HG03520 (cell line): ENCODE measurements around the gene YWHAQ.
"Not testable (repeated sequence)": the region's sequence is repeated elsewhere in the genome, so short reads cannot be mapped to it uniquely, and the experiment has no call there.

ENCODE experiments used
- ATAC-seq: cut with Tn5 transposase; IDR thresholded peaks from one replicate; pipeline ENCODE4 v1.9.1; 2021; ENCODE audit warnings: mild to moderate bottlenecking, moderate library complexity; ENCODE audit not compliant: unreplicated experiment

Gene YWHAQ

DNA sequence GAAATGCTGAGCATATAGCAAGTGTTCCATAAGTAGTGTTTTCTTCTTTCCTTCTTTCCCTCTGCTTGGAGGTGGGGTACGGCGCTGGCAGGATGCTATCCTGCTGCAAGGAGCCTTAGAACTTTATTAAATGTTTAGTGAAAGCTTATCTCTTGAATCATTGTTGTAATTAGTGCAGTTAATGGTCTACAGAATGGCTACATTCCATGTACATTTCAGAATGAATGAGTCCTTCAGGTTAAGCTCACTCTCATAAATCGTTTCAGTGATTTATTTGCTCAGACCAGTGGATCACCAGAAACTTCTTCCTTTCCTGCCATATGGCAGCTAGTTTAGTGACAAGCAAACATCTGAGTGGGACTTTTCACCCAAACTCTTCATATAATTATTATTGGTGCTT, 3.3 kb upstream of the YWHAQ start:
- no peak for ATAC-seq

DNA sequence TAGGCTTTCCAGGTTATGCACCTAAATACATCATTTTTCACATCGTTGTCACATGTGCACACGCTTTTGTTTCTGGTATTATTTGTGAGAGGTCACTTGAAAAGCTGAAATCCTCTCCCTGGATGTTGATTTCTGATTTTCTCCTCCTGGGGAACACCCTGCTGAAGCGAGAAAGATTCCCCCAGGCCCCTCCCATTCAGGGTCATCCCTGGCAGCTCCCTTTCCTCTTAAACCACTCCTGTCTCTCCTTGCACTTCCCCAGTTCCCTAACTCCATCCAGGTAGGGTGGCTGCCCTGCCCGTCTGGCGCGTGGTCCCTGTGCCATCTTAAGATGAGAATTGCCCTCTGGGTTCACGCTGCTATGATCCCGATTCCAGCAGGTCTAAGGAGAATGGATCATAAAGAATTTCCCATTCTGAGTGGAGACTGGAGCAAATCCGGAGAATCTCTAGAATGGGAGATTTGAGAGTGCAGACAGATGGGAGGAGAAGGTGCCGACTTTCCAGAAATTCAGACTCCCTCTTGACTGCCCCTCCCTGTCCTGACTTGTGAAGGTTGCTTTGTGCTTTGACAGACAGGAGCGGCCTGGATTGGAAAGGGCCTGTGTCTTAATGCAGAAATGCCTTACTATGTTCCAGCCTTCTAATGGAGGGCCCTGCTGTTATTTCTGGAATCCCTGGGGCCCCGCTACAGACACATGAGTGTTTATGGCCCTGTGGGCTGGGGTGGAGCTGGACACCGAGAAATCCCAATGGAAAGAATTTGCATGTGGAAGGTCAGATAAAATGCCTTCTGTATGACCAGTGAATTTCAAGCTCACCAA, 1.3 kb upstream of the YWHAQ start:
- ATAC-seq: no peak

DNA sequence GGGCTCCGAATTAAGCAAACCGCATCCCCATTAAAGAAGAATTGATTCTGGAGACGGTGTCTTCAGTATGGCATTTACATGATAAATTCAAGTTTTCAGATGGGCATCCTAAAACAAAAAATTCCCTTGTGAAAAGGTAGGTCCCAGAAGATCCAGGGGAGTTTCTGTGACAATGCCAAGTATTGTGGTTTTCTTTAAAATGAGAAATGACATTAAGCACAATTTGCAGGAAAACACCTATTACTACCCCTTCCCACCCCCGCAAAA, 689 bp upstream of the YWHAQ start:
- ATAC-seq: no peak

GRCh38 chr2:9630117-9630735, 571 bp downstream of the YWHAQ start:
- peak; percentile 35 for ATAC-seq

- ATAC-seq: no peak
Observed at GRCh38 chr2:9629222-9630116, 1.3 kb downstream of the YWHAQ start.

- no peak for ATAC-seq
Observed at GRCh38 chr2:9627310-9627709, 3.5 kb downstream of the YWHAQ start.

DNA sequence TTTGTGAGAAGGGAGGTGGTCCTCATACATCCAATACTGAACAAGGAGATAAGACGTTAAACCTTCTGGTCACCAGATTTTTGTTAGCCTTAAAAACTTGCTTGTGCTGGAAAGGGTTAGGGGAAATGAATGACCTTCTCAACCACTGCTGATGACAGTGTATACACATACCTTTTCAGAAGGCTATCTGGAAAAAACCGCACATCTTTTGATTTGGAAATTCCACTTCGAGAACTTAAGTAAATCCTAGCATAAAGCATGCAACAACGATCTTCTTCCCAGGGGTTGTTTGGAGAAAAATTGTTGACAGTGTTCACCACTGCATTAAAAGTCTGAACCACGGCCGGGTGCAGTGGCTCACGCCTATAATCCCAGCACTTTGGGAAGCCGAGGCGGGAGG, 7.6 kb downstream of the YWHAQ start:
- ATAC-seq: no peak

GRCh38 chr2:9621655-9622054, 9.1 kb downstream of the YWHAQ start:
- ATAC-seq: not testable (repeated sequence)

- ATAC-seq: no peak
Observed at GRCh38 chr2:9618410-9618809, 12.4 kb downstream of the YWHAQ start.

DNA sequence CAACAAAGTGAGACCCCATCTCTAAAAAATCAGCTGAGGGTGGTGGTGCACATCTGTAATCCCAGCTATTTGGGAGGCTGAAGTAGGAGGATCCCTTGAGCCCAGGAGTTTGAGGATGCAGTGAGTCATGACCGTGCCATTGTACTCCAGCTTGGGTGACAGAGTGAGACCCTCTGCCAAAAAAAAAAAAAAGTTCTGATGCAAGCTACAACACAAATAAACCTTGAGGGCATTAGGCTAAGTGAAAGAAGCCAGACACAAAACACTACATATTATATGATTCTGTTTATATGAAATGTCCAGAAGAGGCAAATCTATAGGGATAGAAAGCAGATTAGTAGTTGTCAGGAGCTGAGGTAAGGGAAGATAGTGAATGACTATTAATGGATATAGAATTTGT, 13.0 kb downstream of the YWHAQ start:
- no peak for ATAC-seq

DNA sequence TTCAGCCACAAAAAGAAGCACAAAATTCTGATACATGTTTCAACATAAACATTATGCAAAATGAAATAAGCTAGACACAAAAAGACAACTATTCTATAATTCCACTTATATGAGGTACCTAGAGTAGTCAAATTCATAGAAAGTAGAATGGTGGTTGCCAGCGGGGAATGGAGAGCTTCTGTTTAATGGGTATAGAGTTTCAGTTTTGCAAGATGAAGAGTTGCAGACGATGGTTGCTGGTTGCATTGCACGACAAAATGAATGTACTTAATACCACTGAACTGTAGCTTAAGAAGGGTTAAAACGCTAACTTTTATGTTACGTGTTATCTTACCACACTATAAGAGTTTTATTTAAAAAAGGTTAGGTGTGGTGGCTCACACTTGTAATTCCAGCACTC, 13.5 kb downstream of the YWHAQ start:
- no peak for ATAC-seq

DNA sequence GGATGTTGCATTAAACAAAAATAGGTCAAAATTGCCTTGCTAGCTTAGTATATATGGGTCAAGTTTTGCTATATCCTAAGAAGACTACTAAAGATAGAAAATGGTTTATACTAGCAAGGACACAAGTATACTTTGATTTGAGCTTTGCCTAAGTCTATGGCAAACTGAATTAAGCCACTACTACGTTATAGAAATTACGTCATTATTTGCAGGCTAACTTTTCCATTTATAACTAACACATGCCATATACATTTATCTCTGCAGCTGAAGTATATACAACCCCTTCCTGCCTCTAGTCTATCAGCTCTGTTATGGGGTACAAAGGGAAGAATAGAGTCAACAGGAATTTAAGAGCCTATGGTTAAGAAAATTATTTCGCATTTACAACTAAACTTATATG, 16.2 kb downstream of the YWHAQ start:
- no peak for ATAC-seq

GRCh38 chr2:9613291-9613690, 17.5 kb downstream of the YWHAQ start:
- no peak for ATAC-seq

- not testable (repeated sequence) for ATAC-seq
Observed at GRCh38 chr2:9611549-9611912, 19.3 kb downstream of the YWHAQ start.

DNA sequence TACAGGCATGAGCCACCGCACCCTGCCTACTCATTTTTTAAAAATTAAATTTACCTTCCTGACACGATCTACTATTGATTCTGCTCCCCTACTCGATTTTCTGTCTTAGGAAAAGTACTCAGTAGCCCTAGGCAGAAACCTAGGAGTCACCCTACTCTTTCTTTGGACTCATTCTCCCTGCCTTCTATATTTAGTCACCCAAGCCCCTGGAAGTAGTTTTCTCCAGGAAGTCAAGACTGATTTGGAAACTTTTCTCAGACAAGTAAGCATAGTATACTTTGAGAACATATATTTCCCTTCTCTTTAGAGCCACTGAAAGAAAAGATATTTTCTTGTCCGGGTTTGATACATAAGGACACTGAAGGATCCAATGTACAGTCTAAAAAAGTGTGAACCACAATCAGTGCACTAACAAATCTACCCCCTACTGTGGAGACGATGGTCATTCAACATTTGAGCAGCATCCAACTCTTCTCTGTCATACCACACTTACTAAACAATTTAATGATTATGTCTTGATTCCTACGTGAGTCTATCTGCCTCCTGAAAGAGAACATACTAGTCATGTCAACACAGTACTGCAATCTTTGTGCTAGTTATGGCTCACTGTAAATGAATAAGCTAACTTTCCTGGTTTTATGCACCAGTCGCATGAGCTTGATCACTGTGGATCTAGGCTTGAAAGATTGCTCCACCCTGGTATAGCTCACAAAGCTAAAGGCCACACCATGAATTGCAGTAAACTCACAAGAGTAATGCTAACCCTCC, 19.8 kb downstream of the YWHAQ start:
- no peak for ATAC-seq

DNA sequence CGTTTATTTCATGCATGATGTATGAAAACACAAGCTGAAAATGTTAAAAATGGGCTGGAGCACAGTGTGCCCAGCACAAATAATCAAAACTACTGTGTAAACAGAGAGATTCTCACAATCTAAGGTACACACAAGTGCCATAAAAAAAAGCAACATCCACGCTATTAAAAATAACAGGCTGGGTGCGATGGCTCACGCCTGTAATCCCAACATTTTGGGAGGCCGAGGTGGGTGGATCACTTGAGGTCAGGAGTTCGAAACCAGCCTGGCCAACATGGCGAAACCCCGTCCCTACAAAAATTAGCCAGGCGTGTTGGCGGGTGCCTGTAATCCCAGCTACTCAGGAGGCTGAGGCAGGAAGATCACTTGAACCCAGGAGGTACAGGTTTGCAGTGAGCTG, 22.3 kb downstream of the YWHAQ start:
- ATAC-seq: not testable (repeated sequence)

GRCh38 chr2:9602412-9602811, 28.4 kb downstream of the YWHAQ start:
- no peak for ATAC-seq

- no peak for ATAC-seq
Observed at GRCh38 chr2:9601397-9601796, 29.4 kb downstream of the YWHAQ start.

GRCh38 chr2:9599430-9599829, 31.4 kb downstream of the YWHAQ start:
- ATAC-seq: no peak

DNA sequence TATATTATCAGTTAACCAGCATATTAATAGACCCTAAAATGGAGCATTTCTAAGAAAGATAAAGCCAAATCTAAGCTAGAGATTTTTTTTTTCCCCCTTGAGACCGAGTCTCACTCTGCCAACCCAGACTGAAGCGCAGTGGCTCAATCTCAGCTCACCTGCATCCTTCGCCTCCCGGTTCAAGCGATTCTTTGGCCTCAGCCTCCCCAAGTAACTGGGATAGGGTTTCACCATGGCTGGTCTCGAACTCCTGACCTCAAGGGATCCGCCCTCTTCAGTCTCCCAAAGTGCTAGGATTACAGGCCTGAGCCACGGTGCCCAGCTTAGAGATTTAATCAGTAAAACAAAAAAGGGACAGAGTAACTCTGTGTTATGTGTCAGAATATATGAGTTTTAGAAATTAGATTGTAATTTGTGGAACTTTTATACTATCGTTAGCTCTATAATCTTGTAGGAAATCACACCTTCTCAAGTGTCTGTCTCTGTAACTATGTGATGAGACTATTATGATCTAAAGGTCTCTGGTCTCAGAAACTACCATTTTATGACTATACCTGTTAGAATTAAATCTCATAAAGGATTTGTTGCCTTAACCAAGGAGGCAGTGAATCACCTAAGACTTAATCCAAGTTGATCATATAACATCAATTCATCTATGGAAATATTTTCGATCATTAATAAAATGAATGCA, 34.0 kb downstream of the YWHAQ start:
- ATAC-seq: no peak

- ATAC-seq: no peak
Observed at GRCh38 chr2:9595746-9596145, 35.1 kb downstream of the YWHAQ start.
